DOHH2 (cell line): ENCODE measurements around the gene ADCY10.
"Not testable (repeated sequence)": the region's sequence is repeated elsewhere in the genome, so short reads cannot be mapped to it uniquely, and the experiment has no call there.

Source experiments
- CTCF ChIP-seq: fragments of 200-600 bp; sonication (generic); IDR thresholded peaks from one replicate; pipeline ENCODE4 v1.5.1; 2014; ENCODE audit warnings: antibody characterized with exemption, mild to moderate bottlenecking, low read depth, low read length; ENCODE audit not compliant: poor library complexity, severe bottlenecking
- EZH2phosphoT487 ChIP-seq: fragments of 200-600 bp; sonication (generic); IDR thresholded peaks from 2 replicates; pipeline ENCODE4 v1.6.1; 2017; ENCODE audit warnings: borderline replicate concordance, mild to moderate bottlenecking, antibody characterized with exemption, low read length, moderate library complexity, mixed read lengths

GRCh38 chr1:167887187-167887586 is 26.7 kb downstream of the ADCY10 start:
- not testable (repeated sequence) for TF ChIP-seq CTCF, EZH2phosphoT487
